GM20000 (cell line): ENCODE data around the gene TMEM108.

ENCODE experiments used
- DNase-seq: peaks from one replicate; pipeline ENCODE4 v3.0.0; 2012; ENCODE audit warnings: low spot score
- CTCF ChIP-seq: IDR thresholded peaks from 2 replicates; pipeline ENCODE4 v1.5.1; 2012; ENCODE audit warnings: mild to moderate bottlenecking, control low read depth; ENCODE audit errors: extremely low read depth, missing control alignments

TMEM108 gene

GRCh38 chr3:133162265-133162664 lies 124.1 kb downstream of the TMEM108 start:
- TF ChIP-seq CTCF, result no peak
- no peak for DNase-seq

- no peak for DNase-seq
- no peak for TF ChIP-seq CTCF
Observed at GRCh38 chr3:133162670-133163305, 124.6 kb downstream of the TMEM108 start.

DNA sequence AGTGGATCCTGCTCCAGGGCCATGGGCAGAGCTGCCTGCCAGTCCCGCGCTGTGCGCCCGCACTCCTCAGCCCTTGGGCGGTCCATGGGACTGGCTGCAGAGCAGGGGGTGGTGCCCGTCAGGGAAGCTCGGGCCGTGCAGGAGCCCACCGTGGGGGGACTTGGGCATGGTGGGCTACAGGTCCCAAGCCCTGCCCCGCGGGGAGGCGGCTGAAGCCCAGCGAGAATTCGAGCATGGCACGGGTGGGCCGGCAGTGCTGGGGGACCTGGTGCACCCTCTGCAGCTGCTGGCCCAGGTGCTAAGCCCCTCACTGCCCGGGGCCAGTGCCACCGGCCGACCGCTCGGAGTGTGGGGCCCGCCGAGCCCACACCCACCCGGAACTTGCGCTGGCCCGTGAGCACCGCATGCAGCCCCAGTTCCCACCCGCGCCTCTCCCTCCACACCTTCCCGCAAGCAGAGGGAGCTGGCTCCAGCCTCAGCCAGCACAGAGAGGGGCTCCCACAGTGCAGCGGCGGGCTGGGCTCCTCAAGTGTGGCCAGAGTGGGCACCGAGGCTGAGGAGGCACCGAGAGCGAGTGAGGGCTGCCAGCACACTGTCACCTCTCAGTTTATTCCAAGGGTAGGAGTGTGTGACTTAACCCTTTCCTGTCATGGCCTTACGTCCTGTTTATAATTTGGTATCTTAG lies 129.3 kb downstream of the TMEM108 start:
- no peak for TF ChIP-seq CTCF

GRCh38 chr3:133168025-133168401 lies 129.8 kb downstream of the TMEM108 start:
- DNase-seq, result no peak

More for the DNA sequence above, 129.3 kb downstream of the TMEM108 start:
- DNase-seq, result no peak

GRCh38 chr3:133169331-133170068 lies 131.3 kb downstream of the TMEM108 start:
- no peak for TF ChIP-seq CTCF
- no peak for DNase-seq

More at GRCh38 chr3:133168025-133168401, 129.8 kb downstream of the TMEM108 start:
- no peak for TF ChIP-seq CTCF

DNA sequence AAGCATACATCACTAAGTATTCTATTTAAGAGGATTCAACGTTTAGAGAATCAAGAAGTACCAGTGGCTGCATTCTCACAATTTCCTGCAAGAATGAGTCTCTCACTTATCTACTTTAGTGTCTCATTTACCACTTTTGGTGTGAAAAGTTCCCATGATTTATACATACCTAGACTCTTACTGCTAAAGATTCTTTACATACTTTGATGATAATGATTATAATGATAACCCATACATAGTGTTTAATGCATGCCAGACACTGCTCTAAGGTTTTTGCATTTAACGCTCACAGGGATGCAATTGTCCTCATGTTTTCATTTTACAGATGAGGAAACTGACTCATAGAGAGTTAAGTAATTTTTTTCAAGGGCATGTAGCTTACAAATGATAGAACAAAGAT lies 133.6 kb downstream of the TMEM108 start:
- no peak for TF ChIP-seq CTCF
- no peak for DNase-seq

- TF ChIP-seq CTCF, result no peak
- no peak for DNase-seq
Observed at GRCh38 chr3:133181392-133182150, 143.4 kb downstream of the TMEM108 start.
